Measurements from ENCODE around the gene FCHO2. TPM values are rescaled to one million over a fixed set of nuclear protein-coding genes. Genes with fewer than 3 reads are reported as not detected.

The FCHO2 gene
- total and polyA plus RNA-seq, 2 donors (not counting 3 experiments of a cell fraction or from before 2014, with no cell fraction given), result 12.0 to 25.2 TPM

DNA sequence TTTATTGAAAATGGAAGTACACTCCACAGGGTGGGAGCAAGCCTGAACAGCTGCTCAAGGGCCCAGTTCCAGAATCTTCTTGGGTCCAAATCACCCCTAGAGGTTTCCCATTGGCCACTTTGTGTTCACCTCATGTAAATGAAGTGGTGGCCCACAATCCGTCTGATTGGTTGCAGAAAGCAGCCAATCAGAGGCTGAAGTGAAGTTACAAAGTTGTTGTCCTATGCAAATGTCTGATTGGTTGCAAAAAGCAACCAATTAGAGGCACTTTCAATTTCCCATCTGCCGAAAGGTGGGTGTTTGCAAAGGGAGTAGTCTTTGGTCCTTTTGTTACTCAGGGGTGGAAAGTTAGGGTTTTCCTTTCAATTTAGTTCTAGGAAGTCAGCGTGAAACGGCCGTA is 173.3 kb downstream of the FCHO2 start:
- dilution Hi-C loops (cut with MboI; ENCODE audit: extremely low pct_ligation_motif_present, low sequenced_read_pairs), result no loop called here
- ChIA-PET POLR2A (no interaction called here), CTCF (no interaction called here)
- no peak overlapping the region for H3K4me2 ChIP-seq (ENCODE audit: insufficient read depth, low read length)
- H3K27me3 ChIP-seq (ENCODE audit: control insufficient read depth in 2 of 2, insufficient read depth in 2 of 2, low read length in 2 of 2), result no peaks in the 10 kb centered on the region
- peaks cover 1% of the 10 kb centered on the region for H3K79me2 ChIP-seq (ENCODE audit: control insufficient read depth, insufficient read depth, low read length)
- H4K20me1 ChIP-seq (replicated peaks; ENCODE audit: control insufficient read depth, extremely low read depth, insufficient read depth, low read length), result no peaks in the 10 kb centered on the region
- H3K36me3 ChIP-seq (ENCODE audit: control insufficient read depth in 2 of 2, extremely low read depth in 1 of 2, insufficient read depth in 2 of 2, low read length in 2 of 2), result no peaks in the 10 kb centered on the region
- H3K9me1 ChIP-seq (replicated peaks; ENCODE audit: control insufficient read depth, extremely low read depth, insufficient read depth, low read length), result no peaks in the 10 kb centered on the region
- no peak overlapping the region for H3K4me3 ChIP-seq (replicated peaks in 1 of 3; ENCODE audit: insufficient read depth in 1 of 3, low read depth in 1 of 3, low read length in 3 of 3)
- no peak overlapping the region for H3K27ac ChIP-seq (ENCODE audit: insufficient read depth, low read depth, low read length)
- DNase-seq (ENCODE audit: low read depth, low spot score) (no peak), FAIRE-seq (no peak)
- no peaks in the 10 kb centered on the region for H3K4me1 ChIP-seq (ENCODE audit: control insufficient read depth, extremely low read depth, insufficient read depth, low read length)
- no peak overlapping the region for H2AFZ ChIP-seq (ENCODE audit: low read depth, low read length)
- H3K9ac ChIP-seq (replicated peaks; ENCODE audit: extremely low read depth, insufficient read depth, low read length), result no peak overlapping the region
- intact Hi-C loops (cut with micrococcal nuclease), result no loop called here
- no TSS peak for BruUV-seq (replicated peaks)
- H3K9me3 ChIP-seq (replicated peaks; ENCODE audit: control insufficient read depth, insufficient read depth, low read length), result no peaks in the 10 kb centered on the region
- TF ChIP-seq EZH2 (IDR thresholded peaks at IDR 0.05; ENCODE audit: borderline replicate concordance, low read depth, low read length, severe bottlenecking) (no peak), POLR2AphosphoS5 (IDR thresholded peaks at IDR 0.05; ENCODE audit: insufficient read depth, low read depth, low read length) (no peak), POLR2A (IDR thresholded peaks at IDR 0.05; ENCODE audit: low read depth, low read length) (no peak), CTCF (IDR thresholded peaks at IDR 0.05; ENCODE audit: extremely low read depth in 1 of 2, insufficient read depth in 1 of 2, low read depth in 1 of 2, low read length in 2 of 2) (no peak), JUN (IDR thresholded peaks at IDR 0.05; ENCODE audit: borderline replicate concordance, insufficient read depth, insufficient read length, low read depth) (no peak), GATA2 (IDR thresholded peaks at IDR 0.05; ENCODE audit: insufficient read depth, insufficient read length, low read depth, low read length) (no peak), FOS (IDR thresholded peaks at IDR 0.05; ENCODE audit: borderline replicate concordance, insufficient read depth, low read length) (no peak), MYC (IDR thresholded peaks at IDR 0.05; ENCODE audit: low read depth, low read length) (no peak)
- TF ChIP-seq, protein P1, sequence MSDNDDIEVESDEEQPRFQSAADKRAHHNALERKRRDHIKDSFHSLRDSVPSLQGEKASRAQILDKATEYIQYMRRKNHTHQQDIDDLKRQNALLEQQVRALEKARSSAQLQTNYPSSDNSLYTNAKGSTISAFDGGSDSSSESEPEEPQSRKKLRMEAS (IDR thresholded peaks at IDR 0.05; ENCODE audit: insufficient read depth, insufficient read length), result no peak
